GOT3 (cell line): ENCODE results near the gene NRXN3.

Source experiments
- DNase-seq: peaks from one replicate; lab custom pipeline; 2025; ENCODE audit warnings: mixed read lengths; lab: John Stamatoyannopoulos, UW

Gene NRXN3

GRCh38 chr14:78324353-78324752 is 154.2 kb downstream of the NRXN3 start:
- DNase-seq = no peak

- no peak for DNase-seq
These were observed 155.7 kb downstream of the NRXN3 start for GRCh38 chr14:78325911-78326310.

- no peak for DNase-seq
These were observed 157.5 kb downstream of the NRXN3 start for GRCh38 chr14:78327426-78328221.

GRCh38 chr14:78329371-78329770 is 159.2 kb downstream of the NRXN3 start:
- no peak for DNase-seq

DNA sequence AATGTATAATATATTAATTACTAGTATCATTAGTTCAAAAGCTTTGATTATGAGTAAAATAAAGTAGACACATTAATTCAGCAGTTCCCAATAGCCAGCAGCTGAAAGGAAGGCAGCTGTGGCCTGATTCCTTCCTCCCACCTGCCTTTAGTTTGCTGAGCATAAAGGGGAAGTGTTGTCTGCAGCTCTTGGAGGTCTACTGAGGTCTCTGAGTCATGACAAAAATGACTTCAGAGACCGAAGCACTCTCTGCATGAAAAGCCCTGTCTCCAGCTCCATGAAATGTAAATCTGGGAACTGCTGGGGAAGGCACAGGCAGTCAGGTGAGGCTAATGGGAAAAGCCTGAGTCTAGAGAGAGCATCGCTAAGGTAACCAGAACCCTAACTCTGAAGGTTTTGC is 165.4 kb downstream of the NRXN3 start:
- no peak for DNase-seq

DNA sequence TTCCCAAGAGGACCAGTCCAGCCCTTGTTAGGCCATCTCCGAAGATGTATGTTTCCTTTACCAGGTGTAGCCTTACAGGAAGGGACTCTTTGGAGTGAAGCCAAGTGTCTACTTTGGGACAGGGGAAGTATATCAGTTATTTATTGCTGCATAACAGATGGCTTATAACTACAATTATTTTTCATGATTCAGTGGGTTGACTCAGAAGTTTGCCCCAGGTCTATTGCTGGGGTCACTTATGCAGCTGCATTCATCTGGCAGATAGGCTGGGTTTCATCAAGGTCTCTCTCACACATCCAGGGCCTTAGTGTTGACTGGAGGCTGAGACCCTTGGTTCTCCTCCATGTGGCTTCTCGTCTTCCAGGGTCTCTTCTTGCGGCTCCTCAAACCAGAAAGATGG is 170.1 kb downstream of the NRXN3 start:
- no peak for DNase-seq

GRCh38 chr14:78341827-78342389 is 171.7 kb downstream of the NRXN3 start:
- no peak for DNase-seq

DNA sequence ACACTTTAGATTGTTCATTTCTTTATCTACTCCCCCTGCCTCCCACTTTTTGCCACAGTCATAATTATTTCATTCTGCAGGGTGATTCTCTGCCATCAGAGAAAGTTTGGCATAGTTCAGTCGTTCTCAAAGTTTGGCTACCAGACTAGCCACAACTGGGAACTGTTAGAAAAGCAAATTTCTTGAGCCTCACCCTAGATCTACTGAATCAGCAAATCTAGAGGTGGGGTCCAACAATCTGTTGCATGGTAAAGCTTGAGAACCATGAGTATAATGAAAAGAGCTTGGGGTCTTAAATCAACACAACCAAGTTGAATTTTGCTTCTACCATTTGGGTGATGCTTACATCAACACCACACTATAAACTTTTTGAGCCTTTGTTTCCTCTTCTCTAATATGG is 172.7 kb downstream of the NRXN3 start:
- no peak for DNase-seq

- no peak for DNase-seq
These were observed 174.1 kb downstream of the NRXN3 start for GRCh38 chr14:78344290-78344689.

DNA sequence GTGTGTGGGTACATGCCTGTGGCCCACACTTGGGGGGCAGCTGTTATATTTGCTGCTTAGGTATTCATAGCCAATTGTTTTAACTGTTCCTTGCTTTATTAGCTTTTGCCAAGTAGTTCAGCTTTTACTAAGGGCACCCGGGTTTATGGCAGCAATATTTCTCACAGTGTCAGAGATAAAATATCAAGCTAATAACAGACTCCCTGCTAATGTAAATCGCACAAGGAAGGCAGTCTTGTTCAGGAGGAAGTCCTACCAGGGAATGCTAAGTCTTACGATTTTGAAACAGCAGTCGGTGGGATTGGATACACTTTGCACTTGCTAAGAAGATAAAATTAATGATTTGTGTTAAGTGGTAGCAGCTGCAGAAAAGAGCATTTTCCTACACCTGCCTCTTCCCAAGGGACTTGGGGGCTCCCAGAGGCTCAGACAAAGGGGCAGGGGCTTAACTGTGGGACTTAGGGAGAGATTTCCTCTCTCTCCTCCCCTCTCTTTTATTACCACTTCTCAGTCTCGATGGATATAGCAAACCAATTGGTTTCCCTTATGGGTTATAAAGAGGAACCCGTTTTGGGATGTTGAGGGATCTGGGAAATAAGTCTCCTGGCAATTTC is 175.1 kb downstream of the NRXN3 start:
- no peak for DNase-seq

- DNase-seq = no peak
These were observed 176.6 kb downstream of the NRXN3 start for GRCh38 chr14:78346747-78347146.

GRCh38 chr14:78355109-78355508 is 184.9 kb downstream of the NRXN3 start:
- DNase-seq = no peak

- no peak for DNase-seq
These were observed 186.2 kb downstream of the NRXN3 start for GRCh38 chr14:78356391-78356790.

DNA sequence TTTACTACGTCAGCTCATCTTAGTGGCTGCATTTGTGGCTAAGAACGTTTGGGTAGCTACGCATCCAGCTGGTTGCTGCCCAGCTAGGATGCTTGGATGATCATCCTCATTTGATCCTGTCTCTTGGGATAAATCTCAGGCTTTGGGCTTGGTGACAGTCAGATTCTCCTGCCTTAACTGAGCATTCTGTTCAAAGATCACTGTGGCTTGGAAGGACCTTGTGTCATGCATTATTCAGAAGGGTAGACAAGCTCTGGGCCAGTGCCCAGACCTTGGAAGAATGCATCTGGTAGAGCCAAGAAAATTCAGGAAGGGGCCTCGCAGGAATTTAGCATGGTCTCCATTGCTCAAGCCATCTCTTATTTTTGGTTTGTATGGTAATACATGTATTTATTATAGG is 188.4 kb downstream of the NRXN3 start:
- no peak for DNase-seq

DNA sequence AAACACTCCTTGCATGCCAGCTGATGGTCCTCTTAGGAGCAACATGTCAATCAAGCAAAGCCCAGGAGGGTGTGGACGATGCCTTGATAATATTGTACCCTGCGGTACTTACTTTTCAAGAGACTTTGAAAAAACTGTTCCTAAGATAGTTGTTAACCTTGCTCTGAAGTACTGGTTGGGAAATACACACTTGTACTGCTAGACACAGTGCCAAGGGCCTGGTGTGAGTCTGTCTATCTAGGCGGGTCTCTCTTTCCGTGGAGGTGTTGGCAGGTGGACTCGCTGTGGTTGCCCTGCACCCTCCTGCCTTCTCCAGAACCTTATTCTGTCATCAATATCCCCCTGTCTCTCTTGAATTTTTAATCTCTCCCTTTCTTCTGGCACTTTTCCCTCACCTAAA is 189.4 kb downstream of the NRXN3 start:
- DNase-seq = no peak

DNA sequence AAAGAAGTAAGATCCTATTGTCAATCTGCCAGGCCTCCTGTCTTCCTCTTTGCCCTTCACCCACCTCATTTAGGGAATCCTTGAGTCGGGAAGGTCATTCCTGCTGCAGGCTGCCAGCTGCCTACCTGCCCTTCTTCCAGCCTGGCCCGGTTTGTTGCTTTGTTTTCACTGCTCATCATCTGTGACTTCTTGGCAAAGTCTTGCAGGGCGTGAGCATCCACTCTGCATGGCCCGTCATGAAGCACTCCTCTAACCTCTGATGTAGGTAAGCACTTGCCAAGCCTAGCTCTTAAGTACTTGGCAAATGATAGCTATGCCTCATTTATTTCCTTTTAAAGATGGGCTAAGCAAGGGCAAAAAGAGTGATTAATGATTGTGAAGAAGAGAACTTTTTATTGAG is 192.8 kb downstream of the NRXN3 start:
- DNase-seq = no peak

DNA sequence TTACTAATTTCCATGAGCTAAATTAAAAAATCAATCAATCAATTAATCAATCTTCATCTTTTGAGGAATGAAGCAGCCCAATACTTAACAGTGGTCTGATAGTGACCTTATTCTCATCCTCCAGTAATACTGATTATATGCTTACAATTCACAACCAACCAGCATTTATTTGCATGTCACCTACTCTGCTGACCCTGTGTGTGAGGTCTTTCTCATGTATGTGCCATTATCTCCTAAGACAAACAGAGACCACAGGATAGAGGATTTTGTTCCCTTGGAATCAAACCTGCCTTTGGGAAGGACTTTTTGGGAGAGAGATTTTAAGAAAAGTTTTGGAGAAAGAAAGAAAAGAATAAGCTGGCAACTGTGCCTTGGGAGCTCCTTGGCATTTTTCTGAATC is 197.2 kb downstream of the NRXN3 start:
- no peak for DNase-seq

DNA sequence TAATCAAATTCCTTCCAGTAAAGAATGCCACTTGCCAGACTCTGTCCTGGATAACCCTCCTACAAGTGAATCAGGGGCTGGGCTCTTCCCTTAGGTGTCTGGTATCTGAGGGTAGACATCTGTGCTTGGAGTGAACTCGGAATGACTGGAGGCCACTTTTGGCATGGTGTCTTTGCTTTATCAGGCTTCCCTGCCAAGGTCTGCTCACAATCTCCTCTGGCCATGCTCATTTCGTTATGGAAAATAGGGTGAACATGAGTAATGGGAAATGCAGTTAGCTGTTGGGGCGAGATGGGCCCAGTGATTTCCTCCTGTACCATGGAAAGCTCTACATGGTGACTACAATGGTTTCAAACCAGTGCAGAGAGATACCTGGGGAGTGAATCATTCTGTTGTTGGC is 212.9 kb downstream of the NRXN3 start:
- no peak for DNase-seq

DNA sequence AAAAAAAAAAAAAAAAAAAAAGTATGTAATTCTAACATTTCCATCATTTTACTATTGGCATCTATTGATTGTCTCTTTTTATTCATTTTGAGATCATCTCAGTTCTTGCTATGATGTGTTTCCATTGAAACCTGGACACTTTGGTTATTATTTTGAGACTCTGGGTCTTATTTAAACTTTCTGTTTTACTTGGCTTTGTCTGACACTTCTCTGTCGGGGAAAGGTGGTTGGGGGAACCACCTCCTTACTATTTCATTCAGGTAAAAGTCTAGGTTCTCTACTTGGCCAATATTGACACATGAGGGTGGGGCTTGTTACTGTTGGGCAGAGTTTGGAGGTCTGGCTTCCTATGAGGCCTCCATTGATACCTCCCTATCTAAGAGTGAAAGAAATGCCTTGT is 228.0 kb downstream of the NRXN3 start:
- DNase-seq = no peak

GRCh38 chr14:78399316-78399889 is 229.2 kb downstream of the NRXN3 start:
- DNase-seq = no peak

GRCh38 chr14:78401866-78402265 is 231.7 kb downstream of the NRXN3 start:
- DNase-seq = no peak

DNA sequence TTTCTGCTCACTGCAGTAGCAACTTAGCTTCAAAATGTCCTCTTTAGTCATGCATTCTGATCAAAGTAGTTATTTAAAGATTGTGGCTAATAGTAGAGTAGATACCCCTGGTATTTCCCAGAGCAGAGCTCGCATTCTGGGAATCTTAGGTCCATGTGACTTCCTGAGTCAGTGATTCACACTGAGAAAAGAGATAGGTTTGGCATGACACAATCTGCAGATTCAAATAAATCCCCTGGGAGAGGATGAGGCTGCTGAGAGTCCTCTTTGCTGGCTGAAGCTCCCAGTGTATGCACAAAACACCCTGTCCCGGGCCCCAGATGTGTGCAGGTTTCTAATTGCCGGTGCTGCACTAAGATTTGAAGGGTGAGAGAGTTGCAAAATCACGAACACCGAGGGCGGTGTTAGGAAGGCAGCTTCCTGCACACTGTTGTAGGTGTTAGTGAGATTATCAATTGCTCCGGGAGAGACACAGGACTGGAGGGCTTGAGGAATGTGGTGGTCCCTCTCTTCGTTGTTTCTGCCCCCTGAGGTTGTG is 233.2 kb downstream of the NRXN3 start:
- no peak for DNase-seq
